C4-2B (cell line): ENCODE results near the gene NCAM2.

Experiments
- H3K27ac ChIP-seq: fragments of 450-650 bp; 2 replicates; pipeline ENCODE4 v1.5.1; 2017
- CTCF ChIP-seq: fragments of 450-650 bp; conservative IDR thresholded peaks from 2 replicates; pipeline ENCODE4 v1.5.1; 2017; ENCODE audit warnings: mild to moderate bottlenecking
- ZFX ChIP-seq: fragments of 450-650 bp; IDR thresholded peaks from 2 replicates; pipeline ENCODE4 v1.6.1; 2017

Gene NCAM2

DNA sequence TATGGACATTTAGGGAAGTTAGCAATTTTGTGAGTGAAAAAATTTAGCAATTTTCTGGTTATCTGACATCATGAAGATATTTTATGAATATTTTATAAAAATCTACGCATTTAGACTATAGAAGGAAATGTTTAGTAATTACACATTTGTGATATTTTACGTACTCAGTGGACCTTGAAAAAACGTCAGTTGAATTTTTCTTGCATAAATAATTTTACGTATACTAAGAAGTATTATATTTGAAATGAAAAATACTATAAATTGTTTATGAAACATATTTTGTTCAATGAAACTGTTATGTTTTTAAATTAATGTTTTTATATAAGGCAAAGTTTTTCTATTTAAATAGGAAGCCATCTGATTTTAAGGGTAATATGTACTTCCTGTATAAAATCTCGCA lies 462.8 kb downstream of the NCAM2 start:
- TF ChIP-seq ZFX: no peak
- TF ChIP-seq CTCF: no peak
- H3K27ac ChIP-seq: no peak overlapping the region

DNA sequence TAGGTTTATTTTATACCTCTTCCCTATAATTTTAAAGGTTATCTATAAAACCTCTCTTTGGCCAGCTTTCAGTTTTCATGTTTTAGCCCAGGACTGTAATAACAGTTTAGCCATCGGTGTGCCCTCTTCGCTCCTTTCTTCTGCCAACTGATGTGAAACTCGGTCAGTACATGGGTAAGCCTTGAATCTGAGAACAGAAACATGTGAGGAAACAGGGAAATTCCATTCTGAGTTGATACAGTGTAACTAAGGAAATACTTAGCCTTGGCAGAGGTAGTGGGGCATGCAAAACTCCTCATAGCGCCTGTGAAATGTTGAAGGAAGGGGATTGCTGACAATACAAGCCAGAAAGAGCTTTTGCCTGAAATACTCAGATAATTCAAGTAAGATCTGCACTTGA lies 465.2 kb downstream of the NCAM2 start:
- TF ChIP-seq ZFX (no peak), CTCF (no peak)
- no peak overlapping the region for H3K27ac ChIP-seq

DNA sequence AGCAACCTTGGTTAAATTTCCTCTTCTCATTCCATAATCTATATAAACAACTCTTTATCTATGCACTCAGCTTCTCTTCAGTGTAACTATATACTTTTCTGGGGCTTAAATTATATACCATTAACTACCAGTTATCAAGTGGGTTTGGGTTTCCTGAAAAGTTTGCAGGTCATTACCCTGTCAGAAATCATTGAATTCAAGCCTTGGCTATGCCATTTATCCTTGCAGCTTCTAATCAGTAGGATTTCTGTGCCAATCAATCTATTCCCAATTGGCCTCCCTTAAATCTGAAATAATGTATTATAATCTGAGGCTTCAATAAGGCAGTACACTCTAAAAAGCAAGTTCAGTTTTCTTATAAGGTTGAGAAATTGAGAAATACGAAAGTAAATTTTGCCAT lies 466.5 kb downstream of the NCAM2 start:
- H3K27ac ChIP-seq: no peak overlapping the region
- no peak for TF ChIP-seq CTCF
- TF ChIP-seq ZFX: no peak

DNA sequence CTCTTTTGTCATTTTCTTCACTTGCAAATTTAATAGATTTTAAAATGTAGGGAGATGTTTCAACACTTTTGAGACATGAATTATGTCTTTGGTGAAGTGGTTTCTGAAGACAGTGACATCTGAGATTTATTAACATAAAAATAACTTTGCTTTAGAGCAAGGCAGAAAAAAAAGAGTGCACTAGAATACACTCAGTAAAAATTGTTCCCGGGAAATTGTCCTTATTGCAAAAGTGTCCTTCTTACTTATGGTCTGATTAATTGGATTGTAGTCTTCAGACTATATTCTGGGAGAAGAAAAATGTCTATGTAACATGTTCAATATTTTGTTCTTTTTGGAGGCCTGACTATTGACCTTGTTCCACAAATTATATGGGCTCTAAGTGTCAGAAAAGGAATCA lies 468.5 kb downstream of the NCAM2 start:
- TF ChIP-seq CTCF: no peak
- TF ChIP-seq ZFX: no peak

GRCh38 chr21:21468003-21468402 lies 469.8 kb downstream of the NCAM2 start:
- H3K27ac ChIP-seq: no peak overlapping the region
- TF ChIP-seq CTCF (no peak), ZFX (no peak)

More for the DNA sequence above, 468.5 kb downstream of the NCAM2 start:
- H3K27ac ChIP-seq: no peak overlapping the region

- H3K27ac ChIP-seq: no peak overlapping the region
- TF ChIP-seq CTCF (no peak), ZFX (no peak)
Measured at GRCh38 chr21:21481239-21481638, 483.0 kb downstream of the NCAM2 start.

- TF ChIP-seq ZFX: no peak
- no peak for TF ChIP-seq CTCF
- no peak overlapping the region for H3K27ac ChIP-seq
Measured at GRCh38 chr21:21508859-21509258, 510.6 kb downstream of the NCAM2 start.
